HG03442 (cell line): Measurements from ENCODE around the gene SLCO2A1.

ENCODE experiments used
- ATAC-seq: cut with Tn5 transposase; IDR thresholded peaks from one replicate; pipeline ENCODE4 v1.9.1; 2021; ENCODE audit warnings: mild to moderate bottlenecking, moderate library complexity; ENCODE audit not compliant: unreplicated experiment

SLCO2A1 gene

GRCh38 chr3:133935843-133936769, 93.6 kb downstream of the SLCO2A1 start:
- no peak for ATAC-seq

- ATAC-seq = no peak
Observed at GRCh38 chr3:133934996-133935842, 94.5 kb downstream of the SLCO2A1 start.

GRCh38 chr3:133934073-133934970, 95.4 kb downstream of the SLCO2A1 start:
- no peak for ATAC-seq

- no peak for ATAC-seq
Observed at GRCh38 chr3:133933097-133934024, 96.4 kb downstream of the SLCO2A1 start.

- no peak for ATAC-seq
Observed at GRCh38 chr3:133932009-133932408, 97.7 kb downstream of the SLCO2A1 start.

GRCh38 chr3:133931084-133931483, 98.6 kb downstream of the SLCO2A1 start:
- ATAC-seq = no peak

GRCh38 chr3:133930341-133930933, 99.3 kb downstream of the SLCO2A1 start:
- no peak for ATAC-seq

GRCh38 chr3:133928903-133929607, 100.7 kb downstream of the SLCO2A1 start:
- no peak for ATAC-seq

GRCh38 chr3:133928136-133928893, 101.4 kb downstream of the SLCO2A1 start:
- no peak for ATAC-seq

- peak; percentile 67 for ATAC-seq
Observed at GRCh38 chr3:133927540-133928066, 102.1 kb downstream of the SLCO2A1 start.

- peak; percentile 19 for ATAC-seq
Observed at GRCh38 chr3:133926736-133927539, 102.8 kb downstream of the SLCO2A1 start.

GRCh38 chr3:133925960-133926735, 103.6 kb downstream of the SLCO2A1 start:
- ATAC-seq = no peak

GRCh38 chr3:133924041-133924440, 105.7 kb downstream of the SLCO2A1 start:
- no peak for ATAC-seq

- no peak for ATAC-seq
Observed at GRCh38 chr3:133921592-133921991, 108.1 kb downstream of the SLCO2A1 start.

GRCh38 chr3:133917144-133917543, 112.6 kb downstream of the SLCO2A1 start:
- no peak for ATAC-seq
